NT2/D1 (cell line): ENCODE data around the gene CORO7.

ENCODE experiments used
- SUZ12 ChIP-seq: IDR thresholded peaks from 2 replicates; pipeline ENCODE4 v1.6.1; 2011; ENCODE audit not compliant: insufficient read length, insufficient read depth; ENCODE audit errors: extremely low read depth
- ZNF274 ChIP-seq: IDR thresholded peaks from 2 replicates; pipeline ENCODE4 v1.6.1; 2011; ENCODE audit warnings: mild to moderate bottlenecking, low read depth, low read length

GRCh38 chr16:4385066-4385788 is 31.2 kb downstream of the CORO7 start:
- TF ChIP-seq ZNF274: no peak
- TF ChIP-seq SUZ12: no peak
